Fibroblast of skin of right biceps (primary cell): ENCODE results near the gene CITED4.

Experiments
- DNase-seq: peaks from one replicate; pipeline ENCODE4 v3.0.0-alpha.2; 2013

The CITED4 gene

DNA sequence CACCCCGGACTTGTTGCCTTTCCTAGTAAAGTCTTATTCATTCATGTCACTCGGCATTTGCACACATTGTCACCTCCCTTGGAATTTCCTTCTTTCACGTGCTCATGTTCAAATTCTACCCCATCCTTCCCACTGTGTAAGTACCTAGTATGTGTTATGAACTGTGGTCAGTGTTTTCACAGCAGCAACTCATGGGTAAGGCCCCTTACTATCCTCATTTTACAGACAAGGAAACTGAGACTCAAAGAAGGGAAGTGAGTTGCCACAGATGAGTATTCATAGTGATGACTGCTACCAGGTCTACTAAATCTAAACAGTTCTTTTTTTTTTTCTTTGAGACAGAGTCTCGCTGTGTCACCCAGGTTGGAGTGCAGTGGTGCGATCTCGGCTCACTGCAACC lies 10.5 kb downstream of the CITED4 start:
- DNase-seq: no peak

DNA sequence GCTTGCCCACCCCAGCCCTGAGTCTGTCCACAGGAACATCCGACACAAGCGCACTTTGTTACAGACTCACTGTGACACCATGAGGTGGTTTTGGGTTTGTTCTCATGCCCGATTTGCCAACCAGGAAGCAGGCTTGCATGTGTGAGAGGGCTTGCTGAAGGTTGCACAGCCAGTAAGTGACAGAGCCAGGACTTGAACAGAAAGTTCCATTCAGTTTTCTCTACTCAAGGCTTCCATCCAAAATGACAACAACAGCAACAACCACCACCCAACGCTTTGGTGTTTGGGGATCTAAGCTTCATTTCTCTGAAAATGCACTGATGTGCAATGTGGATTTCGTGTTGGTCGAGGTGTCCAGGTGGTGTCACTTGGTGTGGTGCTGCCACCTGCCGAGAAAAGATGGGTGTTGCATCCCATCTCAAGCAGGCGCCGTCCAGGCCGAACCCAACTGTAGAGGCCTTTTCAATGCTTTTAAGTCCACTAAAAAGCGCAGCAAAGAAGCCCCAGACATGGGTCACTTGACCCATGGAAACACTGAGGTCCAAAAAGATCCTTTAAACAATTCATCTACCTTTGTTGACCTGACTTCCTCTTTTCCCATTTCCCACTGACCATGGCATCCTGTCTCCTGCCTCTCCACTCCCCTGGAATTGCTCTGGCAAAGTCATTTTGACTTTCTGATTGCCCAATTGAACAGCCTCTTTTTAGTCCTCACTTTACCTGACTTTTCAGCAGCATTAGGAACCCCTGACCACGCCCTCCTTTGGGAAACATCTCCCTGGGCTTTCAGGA lies 12.2 kb downstream of the CITED4 start:
- peak; percentile 48 for DNase-seq

DNA sequence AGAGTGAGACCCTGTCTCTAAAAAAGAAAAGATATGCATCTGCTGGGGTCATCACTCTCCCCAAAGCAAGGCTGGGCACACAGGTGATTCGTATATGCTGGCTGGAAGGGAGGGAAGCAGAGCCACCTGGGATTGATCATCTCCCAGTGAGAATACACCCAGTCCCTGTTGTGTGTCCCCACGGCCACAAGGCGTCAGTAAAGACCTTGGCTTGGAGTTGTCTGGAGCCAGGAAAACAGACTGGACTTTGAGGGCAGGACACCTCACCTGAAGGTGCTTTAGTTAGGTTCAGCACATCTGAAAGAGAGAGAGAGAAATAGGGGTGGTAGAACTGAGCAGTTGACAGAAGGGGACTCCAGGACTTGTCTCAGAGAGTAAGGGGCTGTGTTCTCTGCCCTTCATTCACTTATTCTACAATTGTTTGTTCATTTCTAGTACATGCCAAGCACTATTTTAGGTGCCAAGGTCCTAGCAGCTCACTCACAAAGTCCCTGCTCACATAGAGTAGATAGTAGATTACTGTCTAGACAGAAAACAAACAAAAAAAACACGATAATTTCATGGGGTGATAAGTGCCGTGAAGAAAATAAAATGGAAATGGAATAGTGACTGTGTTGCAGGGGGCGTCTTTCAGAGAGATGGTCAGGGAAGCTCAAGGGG lies 13.5 kb downstream of the CITED4 start:
- peak; percentile 66 for DNase-seq

DNA sequence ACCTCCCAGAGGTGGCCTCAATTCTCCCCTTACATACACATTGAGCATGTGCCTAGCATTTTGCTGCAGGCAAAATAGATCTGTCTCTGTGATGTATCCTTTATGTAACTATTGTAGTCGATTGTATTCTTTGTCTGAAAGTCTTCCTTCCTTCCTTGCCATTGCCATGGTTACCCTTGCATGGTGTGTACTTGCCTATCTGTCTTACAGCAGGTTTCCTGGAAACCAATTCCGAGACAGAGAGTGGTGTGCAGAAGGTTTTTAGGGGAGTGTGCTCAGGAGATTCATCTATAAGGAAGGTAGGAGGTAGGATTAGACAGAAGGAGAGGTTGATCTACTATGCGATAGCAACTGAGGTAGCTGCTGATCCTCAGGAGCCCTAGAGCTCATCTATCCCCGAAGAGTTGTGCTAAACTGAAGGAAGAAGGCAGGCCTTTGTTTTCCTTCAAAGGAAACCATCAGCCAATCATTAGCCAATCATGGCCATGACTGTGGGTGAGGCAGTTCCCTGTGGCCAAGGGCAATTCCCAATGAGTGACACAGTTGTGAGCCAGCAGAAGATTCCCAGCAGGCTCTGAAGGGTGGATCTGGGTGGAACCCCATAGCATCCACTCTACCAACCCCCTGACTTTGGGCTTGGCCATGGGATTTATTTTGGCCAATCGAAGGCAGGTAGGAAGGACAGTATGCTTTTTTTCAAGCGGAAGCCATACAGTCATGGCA lies 15.0 kb downstream of the CITED4 start:
- no peak for DNase-seq

DNA sequence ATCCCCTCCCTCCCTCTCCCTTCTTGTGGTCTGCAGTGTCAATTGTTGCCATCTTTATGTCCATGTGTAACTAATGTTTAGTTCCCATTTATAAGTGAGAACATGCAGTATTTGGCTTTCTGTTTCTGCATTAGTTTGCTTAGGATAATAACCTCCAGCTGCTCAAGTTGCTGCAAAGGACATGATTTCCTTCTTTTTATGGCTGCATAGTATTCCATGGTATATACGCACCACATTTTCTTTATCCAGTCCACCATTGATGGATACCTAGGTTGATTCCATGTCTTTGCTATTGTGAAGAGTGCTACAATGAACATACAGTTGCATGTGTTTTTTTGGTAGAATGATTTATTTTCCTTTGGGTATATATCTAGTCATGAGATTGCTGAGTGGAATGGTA lies 16.3 kb downstream of the CITED4 start:
- DNase-seq: no peak

DNA sequence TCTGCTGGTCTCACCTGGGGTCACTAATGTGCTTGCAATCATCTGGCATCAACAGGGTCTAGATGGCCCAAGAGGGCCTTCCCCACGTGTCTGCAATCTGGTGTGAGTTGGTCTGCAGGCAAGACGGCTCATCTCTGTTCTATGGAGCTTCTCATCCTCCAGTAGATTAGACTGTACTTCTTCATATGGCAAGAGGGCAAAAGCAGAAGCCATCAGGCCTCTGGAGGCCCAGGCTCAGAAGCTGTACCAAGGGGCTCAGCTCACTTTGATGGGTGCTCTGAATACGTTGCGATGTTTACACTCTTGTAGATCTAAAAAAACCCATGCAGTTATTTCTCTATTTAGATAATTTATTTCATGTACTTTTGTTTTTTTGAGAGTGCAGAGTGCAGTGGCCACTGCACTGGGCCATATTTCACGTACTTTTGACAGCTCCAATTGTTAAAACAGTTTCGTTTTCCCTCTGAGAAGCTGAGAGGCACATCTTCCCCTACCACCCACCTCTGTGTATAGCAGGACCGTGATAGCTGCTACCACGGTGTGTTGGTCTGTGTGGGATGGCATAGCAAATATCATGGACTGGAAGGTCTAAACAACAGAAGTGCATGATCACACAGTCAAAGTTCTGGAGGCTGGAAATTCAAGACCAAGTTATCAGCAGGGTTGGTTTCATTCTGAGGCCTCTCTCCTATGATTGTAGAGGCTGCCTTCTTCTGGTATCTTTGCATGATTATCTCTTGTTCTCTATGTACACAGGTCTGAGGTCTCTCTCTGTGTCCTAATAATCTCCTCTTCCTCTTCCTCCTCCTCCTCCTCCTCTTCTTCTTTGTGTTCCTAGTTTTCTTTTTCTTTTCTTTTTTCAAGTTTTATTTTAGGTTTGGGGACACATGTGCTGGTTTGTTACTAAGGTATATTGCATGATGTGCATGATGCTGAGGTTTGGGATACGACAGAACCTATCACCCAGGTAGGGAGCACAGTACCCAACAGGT lies 17.0 kb downstream of the CITED4 start:
- no peak for DNase-seq

DNA sequence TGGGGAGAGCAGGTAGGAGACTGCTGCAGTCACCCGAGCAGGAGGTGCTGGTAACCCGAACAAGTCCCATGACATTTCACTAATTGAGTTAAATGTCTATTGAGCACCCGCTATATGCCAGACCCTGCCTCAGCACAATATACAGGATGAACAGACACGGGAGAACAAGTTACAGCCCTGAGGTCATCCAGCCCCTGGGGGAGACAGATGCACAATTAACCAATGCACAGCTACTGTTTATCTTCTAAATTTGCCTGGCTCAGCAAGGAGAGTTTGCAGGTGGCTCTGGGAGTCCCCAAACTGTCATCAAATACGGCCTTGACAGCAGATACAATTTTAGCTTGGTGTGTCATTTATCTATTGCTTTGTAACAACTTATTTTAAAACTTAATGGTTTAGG lies 18.1 kb downstream of the CITED4 start:
- no peak for DNase-seq

DNA sequence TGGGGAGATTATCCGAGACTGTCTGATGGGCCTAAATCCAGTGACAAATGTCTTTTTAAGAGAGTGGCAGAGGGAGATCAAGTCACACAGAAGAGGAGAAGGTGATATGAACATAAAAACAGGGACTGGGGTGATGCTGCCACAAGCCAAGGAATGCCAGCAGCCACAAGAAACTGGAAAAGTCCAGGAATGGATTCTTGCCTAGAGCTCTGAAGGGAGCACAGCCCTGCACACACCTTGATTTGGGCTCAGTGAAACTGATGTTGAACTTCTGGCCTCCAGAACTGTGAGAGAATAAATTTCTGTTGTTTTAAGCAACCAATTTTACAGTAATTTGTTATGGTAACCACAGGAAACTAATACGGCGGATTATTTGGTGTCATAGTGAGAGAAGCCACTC lies 19.5 kb downstream of the CITED4 start:
- no peak for DNase-seq

DNA sequence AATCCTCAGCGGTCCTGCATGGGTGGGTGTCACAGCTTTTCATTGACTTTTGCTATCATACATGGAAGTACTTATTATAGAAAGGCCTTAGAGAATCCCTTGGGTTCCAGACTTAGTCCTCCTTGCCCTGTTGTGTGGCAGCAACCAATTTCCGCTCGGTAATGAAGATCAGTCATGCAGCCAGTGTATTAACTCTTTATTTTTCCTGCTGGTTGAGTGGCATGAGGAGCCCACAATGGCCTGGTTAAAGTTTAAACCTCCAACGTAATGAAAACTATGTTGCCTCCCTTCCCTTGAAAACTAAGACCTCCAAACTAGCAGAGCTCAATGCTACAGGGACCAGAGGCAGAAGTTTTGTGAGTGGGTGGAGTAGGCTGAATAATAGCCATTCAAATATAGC lies 20.0 kb downstream of the CITED4 start:
- no peak for DNase-seq

GRCh38 chr1:40841602-40842001 lies 20.6 kb downstream of the CITED4 start:
- DNase-seq: no peak

GRCh38 chr1:40840526-40841323 lies 21.4 kb downstream of the CITED4 start:
- no peak for DNase-seq

DNA sequence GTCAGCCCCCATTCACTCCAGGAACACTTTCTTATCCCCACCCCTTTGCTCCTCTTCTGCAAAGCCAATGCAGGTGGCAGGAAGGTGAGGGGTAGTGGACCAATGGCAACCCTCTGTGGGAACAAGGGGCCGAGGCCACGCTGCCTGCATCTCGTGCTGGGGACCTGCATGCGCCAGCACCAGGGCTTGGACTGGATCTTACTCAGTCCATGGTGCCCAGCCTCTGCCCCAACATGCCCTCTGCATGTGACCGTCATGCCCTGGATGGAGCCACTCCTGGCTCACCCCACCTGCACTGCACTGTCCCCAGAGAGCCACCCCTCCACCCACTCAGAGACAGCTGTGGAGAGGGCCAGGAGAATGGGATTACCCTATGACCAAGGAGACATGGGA lies 22.2 kb downstream of the CITED4 start:
- DNase-seq: no peak

- DNase-seq: no peak
Observed at GRCh38 chr1:40838980-40839942, 22.9 kb downstream of the CITED4 start.

DNA sequence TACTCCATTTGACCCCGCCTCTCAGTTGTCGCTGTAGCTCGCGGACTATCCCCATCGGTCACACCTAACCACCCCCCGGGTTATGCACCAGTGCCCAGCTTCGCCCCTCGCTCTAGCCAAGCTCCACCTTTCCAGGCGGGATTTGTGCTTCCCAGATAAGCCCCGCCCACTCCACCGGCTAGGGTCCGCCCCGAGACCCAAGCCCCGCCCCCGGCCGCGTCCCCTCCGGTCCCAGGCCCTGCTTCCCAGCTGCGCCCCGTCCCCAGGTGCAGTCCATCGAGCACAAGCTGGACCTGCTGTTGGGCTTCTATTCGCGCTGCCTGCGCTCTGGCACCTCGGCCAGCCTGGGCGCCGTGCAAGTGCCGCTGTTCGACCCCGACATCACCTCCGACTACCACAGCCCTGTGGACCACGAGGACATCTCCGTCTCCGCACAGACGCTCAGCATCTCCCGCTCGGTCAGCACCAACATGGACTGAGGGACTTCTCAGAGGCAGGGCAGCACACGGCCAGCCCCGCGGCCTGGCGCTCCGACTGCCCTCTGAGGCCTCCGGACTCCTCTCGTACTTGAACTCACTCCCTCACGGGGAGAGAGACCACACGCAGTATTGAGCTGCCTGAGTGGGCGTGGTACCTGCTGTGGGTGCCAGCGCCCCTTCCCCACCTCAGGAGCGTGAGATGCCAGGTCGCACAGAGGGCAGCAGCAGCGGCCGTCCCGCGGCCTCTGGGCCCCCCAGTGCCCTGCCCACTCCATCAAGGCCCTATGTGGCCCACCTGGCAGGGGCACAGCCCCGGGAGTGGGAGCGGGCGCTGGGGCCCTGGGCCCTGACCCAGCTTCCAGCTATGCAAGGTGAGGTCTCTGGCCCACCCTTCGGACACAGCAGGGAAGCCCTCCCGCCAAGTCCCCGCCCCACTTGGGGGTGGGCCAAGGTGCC lies 23.9 kb downstream of the CITED4 start:
- no peak for DNase-seq

DNA sequence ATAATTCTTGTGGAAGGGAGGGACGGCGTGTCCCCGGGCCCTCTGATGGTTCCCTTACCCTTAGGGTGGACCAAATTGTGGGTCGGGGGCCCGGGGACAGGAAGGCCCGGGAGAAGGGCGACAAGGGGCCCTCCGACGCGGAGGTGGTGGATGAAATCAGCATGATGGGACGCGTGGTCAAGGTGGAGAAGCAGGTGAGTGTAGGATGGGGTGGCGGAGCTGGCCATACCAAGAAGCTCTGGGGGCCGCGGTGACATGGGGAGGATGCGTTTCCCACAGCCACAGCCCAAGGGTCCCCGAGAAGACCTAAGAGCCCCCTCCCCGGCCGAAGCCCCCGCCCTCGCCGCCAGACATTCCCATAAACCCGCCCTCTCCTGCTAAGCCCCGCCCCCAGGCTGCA lies 24.6 kb downstream of the CITED4 start:
- no peak for DNase-seq

DNA sequence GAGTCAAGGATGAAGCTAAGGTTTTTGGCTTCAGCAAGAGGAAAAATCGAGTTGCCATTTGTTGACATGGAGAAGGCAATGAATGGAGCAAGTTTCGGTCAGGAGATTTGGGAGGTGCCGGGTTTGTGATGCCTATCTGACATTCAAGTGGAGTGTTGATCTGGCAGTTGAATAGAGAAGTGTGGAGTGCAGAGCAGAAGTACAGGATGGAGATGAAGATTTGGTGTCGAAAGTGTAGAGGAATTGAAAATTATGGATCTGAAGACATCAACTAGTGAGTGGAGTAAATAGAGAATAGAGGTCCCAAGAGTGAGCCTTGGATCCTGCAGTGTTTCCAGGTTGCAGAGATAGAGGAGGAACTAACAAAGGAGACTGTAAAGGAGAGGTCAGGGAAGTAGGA lies 25.9 kb downstream of the CITED4 start:
- no peak for DNase-seq

DNA sequence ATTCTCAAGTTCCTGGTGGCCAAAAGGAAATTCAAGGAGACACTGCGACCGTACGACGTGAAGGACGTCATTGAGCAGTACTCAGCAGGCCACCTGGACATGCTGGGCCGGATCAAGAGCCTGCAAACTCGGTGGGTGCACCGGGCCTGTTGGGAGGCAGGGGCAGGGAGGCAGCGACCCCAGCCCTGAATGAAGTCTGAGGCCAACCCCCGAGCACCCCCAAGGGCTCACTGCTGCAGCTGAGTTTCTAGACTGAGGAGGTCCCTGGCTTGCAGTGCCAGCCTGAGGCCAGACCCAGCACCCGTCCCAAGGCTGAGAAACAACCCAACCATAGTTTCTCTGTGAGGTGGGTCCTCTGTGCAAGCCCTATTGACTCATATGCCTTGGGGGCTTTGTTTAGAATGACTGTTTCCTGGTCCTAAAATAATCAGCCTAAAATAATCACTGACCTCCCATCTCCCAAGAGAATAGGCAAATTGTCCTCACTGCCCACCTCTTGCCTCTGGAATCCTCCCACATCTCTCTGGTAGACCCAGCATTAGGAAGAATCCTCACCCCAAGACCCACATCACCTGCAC lies 27.1 kb downstream of the CITED4 start:
- no peak for DNase-seq

- DNase-seq: no peak
Observed at GRCh38 chr1:40833979-40834378, 28.2 kb downstream of the CITED4 start.
